ENCODE measurements around the gene IL36RN. TPM values are rescaled to one million over a fixed set of nuclear protein-coding genes. Genes with fewer than 3 reads are reported as not detected.

IL36RN gene
- total RNA-seq, 2 experiments from 2014 or later: not detected

- BruUV-seq (replicated peaks): no TSS peak
- intact Hi-C loops (cut with micrococcal nuclease; ENCODE audit: unreplicated experiment): no loop called here
- H2AFZ ChIP-seq (ENCODE audit: low read length): no peak overlapping the region
- TF ChIP-seq CTCF (conservative IDR thresholded peaks at IDR 0.05; ENCODE audit: low read length): no peak
- no peak for DNase-seq (ENCODE audit: low spot score)
- no peaks in the 10 kb centered on the region for H3K9me3 ChIP-seq (ENCODE audit: low read length)
- no peaks in the 10 kb centered on the region for H4K20me1 ChIP-seq (ENCODE audit: insufficient read depth, low read length)
- no peak overlapping the region for H3K4me2 ChIP-seq (ENCODE audit: low read length)
- H3K9me2 ChIP-seq (ENCODE audit: insufficient read depth, low read length): no peaks in the 10 kb centered on the region
- H3K4me1 ChIP-seq (ENCODE audit: insufficient read depth, low read length, poor library complexity, severe bottlenecking): no peaks in the 10 kb centered on the region
- no peaks in the 10 kb centered on the region for H3K79me2 ChIP-seq (ENCODE audit: insufficient read depth, low read depth, low read length)
- H3K4me3 ChIP-seq (ENCODE audit: low read depth, low read length, poor library complexity, severe bottlenecking): no peak overlapping the region
- no peak overlapping the region for H3K27ac ChIP-seq (ENCODE audit: low read depth, low read length, poor library complexity, severe bottlenecking)
- POLR2A ChIA-PET: no interaction called here
- CTCF ChIA-PET (ENCODE audit: unreplicated experiment): no interaction called here
- no peaks in the 10 kb centered on the region for H3K36me3 ChIP-seq (ENCODE audit: insufficient read depth, low read length)
Measured at GRCh38 chr2:113054066-113054465, 4.9 kb upstream of the IL36RN start.

GRCh38 chr2:113056521-113056920, 2.5 kb upstream of the IL36RN start:
- CTCF ChIA-PET (ENCODE audit: unreplicated experiment): no interaction called here
- Histone ChIP-seq H4K20me1 (ENCODE audit: insufficient read depth, low read length) (no peaks in the 10 kb centered on the region), H3K4me1 (ENCODE audit: insufficient read depth, low read length, poor library complexity, severe bottlenecking) (no peaks in the 10 kb centered on the region), H2AFZ (ENCODE audit: low read length) (no peak overlapping the region), H3K9me3 (ENCODE audit: low read length) (no peaks in the 10 kb centered on the region), H3K4me3 (ENCODE audit: low read depth, low read length, poor library complexity, severe bottlenecking) (no peak overlapping the region), H3K36me3 (ENCODE audit: insufficient read depth, low read length) (no peaks in the 10 kb centered on the region), H3K27ac (ENCODE audit: low read depth, low read length, poor library complexity, severe bottlenecking) (no peak overlapping the region), H3K79me2 (ENCODE audit: insufficient read depth, low read depth, low read length) (no peaks in the 10 kb centered on the region), H3K4me2 (ENCODE audit: low read length) (no peak overlapping the region), H3K9me2 (ENCODE audit: insufficient read depth, low read length) (no peaks in the 10 kb centered on the region)
- DNase-seq (ENCODE audit: low spot score): no peak
- POLR2A ChIA-PET: no interaction called here
- TF ChIP-seq CTCF (conservative IDR thresholded peaks at IDR 0.05; ENCODE audit: low read length): no peak
- TF ChIP-seq EZH2phosphoT487 (IDR thresholded peaks at IDR 0.05; ENCODE audit: borderline replicate concordance, low read depth, low read length): no peak
- BruUV-seq (replicated peaks): no TSS peak
- intact Hi-C loops (cut with micrococcal nuclease; ENCODE audit: unreplicated experiment): no loop called here

GRCh38 chr2:113057117-113057516, 1.9 kb upstream of the IL36RN start:
- no peaks in the 10 kb centered on the region for H3K4me1 ChIP-seq (ENCODE audit: insufficient read depth, low read length, poor library complexity, severe bottlenecking)
- CTCF ChIA-PET (ENCODE audit: unreplicated experiment): no interaction called here

More at GRCh38 chr2:113057117-113057516, 1.9 kb upstream of the IL36RN start:
- intact Hi-C loops (cut with micrococcal nuclease; ENCODE audit: unreplicated experiment): no loop called here
- no peak overlapping the region for H2AFZ ChIP-seq (ENCODE audit: low read length)
- H3K79me2 ChIP-seq (ENCODE audit: insufficient read depth, low read depth, low read length): no peaks in the 10 kb centered on the region
- no TSS peak for BruUV-seq (replicated peaks)
- H3K9me3 ChIP-seq (ENCODE audit: low read length): no peaks in the 10 kb centered on the region
- POLR2A ChIA-PET: no interaction called here
- DNase-seq (ENCODE audit: low spot score): no peak
- H3K9me2 ChIP-seq (ENCODE audit: insufficient read depth, low read length): no peaks in the 10 kb centered on the region
- no peaks in the 10 kb centered on the region for H4K20me1 ChIP-seq (ENCODE audit: insufficient read depth, low read length)
- H3K27ac ChIP-seq (ENCODE audit: low read depth, low read length, poor library complexity, severe bottlenecking): no peak overlapping the region
- TF ChIP-seq EZH2phosphoT487 (IDR thresholded peaks at IDR 0.05; ENCODE audit: borderline replicate concordance, low read depth, low read length) (no peak), CTCF (conservative IDR thresholded peaks at IDR 0.05; ENCODE audit: low read length) (no peak)
- H3K4me3 ChIP-seq (ENCODE audit: low read depth, low read length, poor library complexity, severe bottlenecking): no peak overlapping the region
- H3K36me3 ChIP-seq (ENCODE audit: insufficient read depth, low read length): no peaks in the 10 kb centered on the region
- H3K4me2 ChIP-seq (ENCODE audit: low read length): no peak overlapping the region

Measured in OCI-LY7 (cell line).